Cardiac fibroblast (primary cell): Measurements from ENCODE around the gene COX7B2.

Experiments
- DNase-seq, 2 donors: peaks; one replicate each; pipeline versions ENCODE4 v3.0.0 to v3.0.0-alpha.2; 2010; ENCODE audit warnings: low read depth in 2 of 2
- H3K4me3 ChIP-seq, 2 donors: replicated peaks in 1 of 2; 1 replicate in 1 of 2; 2 replicates in 1 of 2; pipeline ENCODE4 v1.5.1; 2011; ENCODE audit warnings: low read depth in 2 of 2, low read length in 2 of 2, mild to moderate bottlenecking in 2 of 2, moderate library complexity in 1 of 2
- CTCF ChIP-seq: IDR thresholded peaks from one replicate; pipeline ENCODE4 v1.5.1; 2011; ENCODE audit warnings: low read depth, mild to moderate bottlenecking, low read length, inconsistent platforms

Gene COX7B2

GRCh38 chr4:46837639-46838038 is 71.4 kb downstream of the COX7B2 start:
- no peak for DNase-seq
- no peak for TF ChIP-seq CTCF
- no peak overlapping the region for H3K4me3 ChIP-seq

DNA sequence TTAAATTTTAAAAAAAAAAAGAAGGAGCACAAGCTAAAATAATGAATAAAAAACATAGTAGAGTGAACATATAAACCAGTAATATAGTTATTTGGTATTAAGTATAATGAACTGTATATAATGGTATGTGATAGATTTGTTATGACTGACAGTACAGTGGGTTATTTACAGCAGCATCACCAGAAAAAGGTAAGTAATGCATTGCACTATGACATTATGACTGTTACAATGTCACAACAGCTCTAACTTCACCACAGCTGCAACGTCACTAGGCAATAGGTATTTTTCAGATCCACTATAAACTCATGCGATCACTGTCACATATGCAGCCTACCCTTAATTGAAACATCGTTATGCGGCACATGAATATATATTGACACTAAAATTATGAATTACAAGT is 72.5 kb downstream of the COX7B2 start:
- no peak for TF ChIP-seq CTCF
- no peak for DNase-seq
- H3K4me3 ChIP-seq, result no peak overlapping the region

DNA sequence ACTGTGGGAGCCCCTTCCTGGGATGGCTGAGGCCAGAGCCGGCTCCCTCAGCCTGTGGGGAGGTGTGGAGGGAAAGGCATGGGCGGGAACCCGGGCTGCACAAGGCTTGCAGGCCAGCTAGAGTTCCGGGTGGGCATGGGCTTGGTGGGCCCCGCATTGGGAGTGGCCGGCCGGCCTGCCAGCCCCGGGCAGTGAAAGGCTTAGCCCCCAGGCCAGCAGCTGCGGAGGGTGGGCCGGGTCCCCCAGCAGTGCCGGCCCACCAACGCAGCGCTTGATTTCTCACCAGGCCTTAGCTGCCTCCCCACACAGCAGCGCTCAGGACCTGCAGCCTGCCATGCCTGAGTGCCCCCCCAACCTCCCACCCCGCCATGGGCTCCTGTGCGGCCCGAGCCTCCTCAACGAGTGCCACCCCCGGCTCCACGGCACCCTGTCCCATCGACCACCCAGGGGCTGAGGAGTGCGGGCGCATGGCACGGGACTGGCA is 78.0 kb downstream of the COX7B2 start:
- no peak for TF ChIP-seq CTCF
- DNase-seq, result no peak
- H3K4me3 ChIP-seq, result no peak overlapping the region

- no peak for TF ChIP-seq CTCF
- no peak overlapping the region for H3K4me3 ChIP-seq
- no peak for DNase-seq
Observed at GRCh38 chr4:46820154-46820553, 88.9 kb downstream of the COX7B2 start.

DNA sequence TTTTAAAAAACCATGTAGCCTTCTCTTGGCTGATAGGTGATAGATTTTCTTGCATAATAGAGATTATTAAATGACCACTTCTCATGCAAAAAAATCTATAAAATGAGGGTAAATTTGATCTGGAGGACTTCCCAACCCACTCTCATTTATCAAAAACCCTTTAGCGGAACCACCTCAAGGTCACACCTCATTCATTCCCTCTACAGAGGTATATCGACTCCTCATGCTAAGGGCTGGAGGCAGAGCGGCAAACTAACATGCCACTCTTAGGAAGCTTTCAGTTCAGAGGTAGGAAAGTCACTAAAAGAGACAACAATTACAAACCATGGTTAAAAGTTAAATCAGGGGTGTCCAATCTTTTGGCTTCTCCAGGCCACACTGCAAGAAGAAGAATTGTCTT is 90.0 kb downstream of the COX7B2 start:
- TF ChIP-seq CTCF, result no peak
- DNase-seq, result no peak
- H3K4me3 ChIP-seq, result no peak overlapping the region

DNA sequence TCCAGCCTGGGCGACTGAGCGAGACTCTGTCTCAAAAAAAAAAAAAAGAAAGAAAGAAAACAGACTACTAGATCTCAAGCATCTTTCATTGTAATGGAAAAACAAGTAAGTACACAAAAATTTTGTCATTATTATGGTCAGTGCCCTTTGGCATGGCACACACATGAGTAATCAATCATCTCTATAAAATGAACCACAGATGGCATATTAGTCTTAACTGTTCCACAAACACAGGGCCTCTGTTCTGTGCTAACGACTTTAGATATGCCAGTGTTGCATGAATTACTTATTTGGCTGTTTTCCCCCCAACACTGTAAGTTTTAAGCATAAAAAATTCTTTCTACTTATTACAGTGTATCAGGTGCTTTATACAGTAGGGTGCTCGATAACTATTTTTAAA is 90.4 kb downstream of the COX7B2 start:
- H3K4me3 ChIP-seq, result no peak overlapping the region

More for the DNA sequence above, 90.4 kb downstream of the COX7B2 start:
- no peak for TF ChIP-seq CTCF
- no peak for DNase-seq
